HepG2 (cell line): ENCODE data around the gene C17orf58. TPM values are rescaled to one million over a fixed set of nuclear protein-coding genes. Genes with fewer than 3 reads are reported as not detected.

Experiments
- CENPX ChIP-seq: sonication (generic); formaldehyde crosslinking; IDR thresholded peaks from 2 replicates; pipeline ENCODE4 v1.9.0; 2021; ENCODE audit warnings: mild to moderate bottlenecking, missing genetic modification reagents, moderate library complexity
- ETV5 ChIP-seq: IDR thresholded peaks from 2 replicates; pipeline ENCODE4 v1.6.1; 2018; ENCODE audit warnings: missing biosample characterization, missing genetic modification reagents, inconsistent platforms, borderline replicate concordance
- FOXK1 ChIP-seq: sonication (generic); formaldehyde crosslinking; IDR thresholded peaks from 2 replicates; pipeline ENCODE4 v1.4.0; 2020; ENCODE audit warnings: low read depth, missing genetic modification reagents, borderline replicate concordance
- KLF11 ChIP-seq: IDR thresholded peaks from 2 replicates; pipeline ENCODE4 v1.6.1; 2016; ENCODE audit warnings: missing compliant biosample characterization
- KLF12 ChIP-seq: sonication (generic); formaldehyde crosslinking; IDR thresholded peaks from 2 replicates; pipeline ENCODE4 v1.4.0; 2020; ENCODE audit warnings: missing genetic modification reagents, borderline replicate concordance
- LCORL ChIP-seq, 2 experiments: fragments of 450-650 bp in 1 of 2; sonication (generic) in 1 of 2; formaldehyde crosslinking in 1 of 2; IDR thresholded peaks; 2 replicates each; pipeline versions ENCODE4 v1.5.0 to v1.6.1; 2017 to 2020; ENCODE audit warnings: antibody characterized with exemption in 1 of 2, missing genetic modification reagents in 1 of 2
- MED8 ChIP-seq: sonication (generic); formaldehyde crosslinking; IDR thresholded peaks from 2 replicates; pipeline ENCODE4 v1.8.1; 2023; ENCODE audit warnings: mild to moderate bottlenecking, missing genetic modification reagents; ENCODE audit not compliant: insufficient replicate concordance
- MIER3 ChIP-seq: IDR thresholded peaks from 2 replicates; pipeline ENCODE4 v1.6.1; 2016; ENCODE audit warnings: missing compliant biosample characterization, borderline replicate concordance
- MXD4 ChIP-seq: IDR thresholded peaks from 2 replicates; pipeline ENCODE4 v1.6.1; 2016; ENCODE audit warnings: mild to moderate bottlenecking, missing biosample characterization, missing genetic modification reagents
- NFYB ChIP-seq: sonication (generic); formaldehyde crosslinking; IDR thresholded peaks from 2 replicates; pipeline ENCODE4 v1.4.0; 2020; ENCODE audit warnings: missing genetic modification reagents
- NRL ChIP-seq: sonication (generic); formaldehyde crosslinking; IDR thresholded peaks from 2 replicates; pipeline ENCODE4 v1.5.0; 2020; ENCODE audit warnings: missing genetic modification reagents, mild to moderate bottlenecking, moderate library complexity, borderline replicate concordance
- PTBP1 ChIP-seq: fragments of 200-400 bp; formaldehyde crosslinking; IDR thresholded peaks from 2 replicates; pipeline ENCODE4 v1.6.1; 2018; ENCODE audit warnings: low read length, low read depth; ENCODE audit not compliant: poor library complexity, severe bottlenecking
- RBAK ChIP-seq: sonication (generic); formaldehyde crosslinking; IDR thresholded peaks from 2 replicates; pipeline ENCODE4 v1.5.1; 2020; ENCODE audit warnings: mild to moderate bottlenecking, missing genetic modification reagents
- SNAPC2 ChIP-seq: sonication (generic); formaldehyde crosslinking; IDR thresholded peaks from 2 replicates; pipeline ENCODE4 v1.8.1; 2022; ENCODE audit warnings: mild to moderate bottlenecking, missing genetic modification reagents
- polyA plus RNA-seq, 8 experiments: library from polyadenylated mRNA; depleted of rRNA in 3 of 8; stranded (reverse) in 7 of 8; unstranded in 1 of 8; fragments of >200 nt; fragmentation: Illumina TruSeq in 4 of 8; extraction: Trizol in 4 of 8; gene quantifications; 2 replicates each; pipeline versions ENCODE4 v1.2.1 to v1.2.3, GENCODE V29; 2011 to 2016; ENCODE audit warnings: low read depth in 4 of 8, missing spikeins in 1 of 8, mixed read lengths in 1 of 8; ENCODE audit not compliant: insufficient read depth in 1 of 8
- total RNA-seq, 5 experiments: library from RNA; depleted of rRNA; stranded (reverse); fragments of >200 nt; fragmentation: Illumina TruSeq; extraction: Trizol; gene quantifications; 2 replicates each; pipeline ENCODE4 v1.2.3, GENCODE V29; 2016; ENCODE audit warnings: low read depth in 1 of 5
- TF ChIP-seq, protein P1 (sequence below): sonication (generic); formaldehyde crosslinking; IDR thresholded peaks from 2 replicates; pipeline ENCODE4 v1.4.0; 2020; ENCODE audit warnings: missing genetic modification reagents
- TF ChIP-seq, protein P2 (sequence below), 2 experiments: fragments of 450-650 bp in 1 of 2; sonication (generic) in 1 of 2; formaldehyde crosslinking in 1 of 2; IDR thresholded peaks; 2 replicates each; pipeline versions ENCODE4 v1.6.1 to v1.8.0; 2016 to 2022; ENCODE audit warnings: antibody characterized with exemption in 1 of 2, mild to moderate bottlenecking in 1 of 2, missing genetic modification reagents in 1 of 2
- TF ChIP-seq, protein P3 (sequence below): fragments of 450-650 bp; IDR thresholded peaks from 2 replicates; pipeline ENCODE4 v1.6.1; 2017

C17orf58 gene
- total and polyA plus RNA-seq, 2 of the 13 experiments (the other 11 are each of a cell fraction or from before 2014, with no cell fraction given): 15.6 to 15.8 TPM

DNA sequence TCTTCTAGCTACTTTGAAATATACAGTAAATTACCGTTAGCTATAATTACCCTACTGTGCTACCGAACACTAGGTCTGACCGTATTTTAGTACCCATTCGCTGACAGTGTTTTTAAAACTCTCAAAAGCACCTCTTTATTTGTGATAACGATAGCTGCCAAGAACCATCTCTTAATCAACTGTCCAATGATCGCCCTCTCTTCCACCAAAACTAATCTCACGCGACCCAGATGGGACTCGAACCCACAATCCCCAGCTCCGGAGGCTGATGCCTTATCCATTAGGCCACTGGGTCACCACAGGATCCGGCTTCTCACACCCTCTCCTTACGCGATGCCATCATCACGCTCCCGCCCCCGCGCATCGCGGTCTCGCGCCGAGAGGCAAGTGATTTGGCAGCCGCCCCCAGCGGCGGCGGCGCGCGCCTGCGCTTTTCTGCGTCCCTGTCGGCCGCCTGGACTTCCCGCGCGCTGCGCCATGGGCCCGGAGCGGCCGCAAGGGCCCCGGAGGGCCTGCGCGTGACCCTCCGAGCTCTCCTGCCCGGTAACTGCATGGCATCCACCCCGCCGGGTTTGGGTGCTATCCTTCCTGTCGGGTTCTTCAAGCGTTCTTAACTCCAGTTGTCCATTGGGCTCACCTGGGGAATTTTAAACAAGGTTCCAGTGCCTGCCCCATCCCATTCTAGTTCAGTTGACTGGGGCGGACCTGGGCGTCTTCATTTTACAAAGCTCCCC is 23.6 kb upstream of the C17orf58 start (continued):
- TF ChIP-seq MED8 (CRISPR knock-in tag) (peak; percentile 56), RBAK (CRISPR knock-in tag) (no peak), FOXK1 (peak; percentile 79; the same call in 1 of the 2 replicates), SNAPC2 (CRISPR knock-in tag) (peak; percentile 96; the same call in 1 of the 2 replicates), LCORL (IDR thresholded peaks at IDR 0.05) (no peak; the same call in 1 of the 2 replicates), LCORL (CRISPR knock-in tag; IDR thresholded peaks at IDR 0.05) (peak; percentile 96), PTBP1 (peak; percentile 73), ETV5 (peak; percentile 86), KLF12 (CRISPR knock-in tag) (peak; percentile 80; the same call in 1 of the 2 replicates), MIER3 (CRISPR knock-in tag) (peak; percentile 92; the same call in 1 of the 2 replicates), KLF11 (CRISPR knock-in tag) (peak; percentile 92; the same call in 1 of the 2 replicates), NRL (CRISPR knock-in tag) (peak; percentile 96), NFYB (0 out of 2 replicates have a peak, but pooled peaks have one; percentile 14), MXD4 (CRISPR knock-in tag) (peak; percentile 75), CENPX (no peak)
- TF ChIP-seq, protein P1, sequence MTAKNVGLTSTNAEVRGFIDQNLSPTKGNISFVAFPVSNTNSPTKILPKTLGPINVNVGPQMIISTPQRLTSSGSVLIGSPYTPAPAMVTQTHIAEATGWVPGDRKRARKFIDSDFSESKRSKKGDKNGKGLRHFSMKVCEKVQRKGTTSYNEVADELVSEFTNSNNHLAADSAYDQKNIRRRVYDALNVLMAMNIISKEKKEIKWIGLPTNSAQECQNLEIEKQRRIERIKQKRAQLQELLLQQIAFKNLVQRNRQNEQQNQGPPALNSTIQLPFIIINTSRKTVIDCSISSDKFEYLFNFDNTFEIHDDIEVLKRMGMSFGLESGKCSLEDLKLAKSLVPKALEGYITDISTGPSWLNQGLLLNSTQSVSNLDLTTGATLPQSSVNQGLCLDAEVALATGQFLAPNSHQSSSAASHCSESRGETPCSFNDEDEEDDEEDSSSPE (CRISPR knock-in tag): peak; percentile 97
- TF ChIP-seq, protein P2, sequence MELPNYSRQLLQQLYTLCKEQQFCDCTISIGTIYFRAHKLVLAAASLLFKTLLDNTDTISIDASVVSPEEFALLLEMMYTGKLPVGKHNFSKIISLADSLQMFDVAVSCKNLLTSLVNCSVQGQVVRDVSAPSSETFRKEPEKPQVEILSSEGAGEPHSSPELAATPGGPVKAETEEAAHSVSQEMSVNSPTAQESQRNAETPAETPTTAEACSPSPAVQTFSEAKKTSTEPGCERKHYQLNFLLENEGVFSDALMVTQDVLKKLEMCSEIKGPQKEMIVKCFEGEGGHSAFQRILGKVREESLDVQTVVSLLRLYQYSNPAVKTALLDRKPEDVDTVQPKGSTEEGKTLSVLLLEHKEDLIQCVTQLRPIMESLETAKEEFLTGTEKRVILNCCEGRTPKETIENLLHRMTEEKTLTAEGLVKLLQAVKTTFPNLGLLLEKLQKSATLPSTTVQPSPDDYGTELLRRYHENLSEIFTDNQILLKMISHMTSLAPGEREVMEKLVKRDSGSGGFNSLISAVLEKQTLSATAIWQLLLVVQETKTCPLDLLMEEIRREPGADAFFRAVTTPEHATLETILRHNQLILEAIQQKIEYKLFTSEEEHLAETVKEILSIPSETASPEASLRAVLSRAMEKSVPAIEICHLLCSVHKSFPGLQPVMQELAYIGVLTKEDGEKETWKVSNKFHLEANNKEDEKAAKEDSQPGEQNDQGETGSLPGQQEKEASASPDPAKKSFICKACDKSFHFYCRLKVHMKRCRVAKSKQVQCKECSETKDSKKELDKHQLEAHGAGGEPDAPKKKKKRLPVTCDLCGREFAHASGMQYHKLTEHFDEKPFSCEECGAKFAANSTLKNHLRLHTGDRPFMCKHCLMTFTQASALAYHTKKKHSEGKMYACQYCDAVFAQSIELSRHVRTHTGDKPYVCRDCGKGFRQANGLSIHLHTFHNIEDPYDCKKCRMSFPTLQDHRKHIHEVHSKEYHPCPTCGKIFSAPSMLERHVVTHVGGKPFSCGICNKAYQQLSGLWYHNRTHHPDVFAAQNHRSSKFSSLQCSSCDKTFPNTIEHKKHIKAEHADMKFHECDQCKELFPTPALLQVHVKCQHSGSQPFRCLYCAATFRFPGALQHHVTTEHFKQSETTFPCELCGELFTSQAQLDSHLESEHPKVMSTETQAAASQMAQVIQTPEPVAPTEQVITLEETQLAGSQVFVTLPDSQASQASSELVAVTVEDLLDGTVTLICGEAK (IDR thresholded peaks at IDR 0.05): no peak
- TF ChIP-seq, protein P2 (CRISPR knock-in tag; IDR thresholded peaks at IDR 0.05): peak; percentile 88
- TF ChIP-seq, protein P3, sequence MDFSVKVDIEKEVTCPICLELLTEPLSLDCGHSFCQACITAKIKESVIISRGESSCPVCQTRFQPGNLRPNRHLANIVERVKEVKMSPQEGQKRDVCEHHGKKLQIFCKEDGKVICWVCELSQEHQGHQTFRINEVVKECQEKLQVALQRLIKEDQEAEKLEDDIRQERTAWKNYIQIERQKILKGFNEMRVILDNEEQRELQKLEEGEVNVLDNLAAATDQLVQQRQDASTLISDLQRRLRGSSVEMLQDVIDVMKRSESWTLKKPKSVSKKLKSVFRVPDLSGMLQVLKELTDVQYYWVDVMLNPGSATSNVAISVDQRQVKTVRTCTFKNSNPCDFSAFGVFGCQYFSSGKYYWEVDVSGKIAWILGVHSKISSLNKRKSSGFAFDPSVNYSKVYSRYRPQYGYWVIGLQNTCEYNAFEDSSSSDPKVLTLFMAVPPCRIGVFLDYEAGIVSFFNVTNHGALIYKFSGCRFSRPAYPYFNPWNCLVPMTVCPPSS: no peak
